GM18499 (cell line): ENCODE data around the gene SERPINB11.
"Not testable (repeated sequence)": the region's sequence is repeated elsewhere in the genome, so short reads cannot be mapped to it uniquely, and the experiment has no call there.

Experiments
- ATAC-seq: cut with Tn5 transposase; IDR thresholded peaks from one replicate; pipeline ENCODE4 v1.9.1; 2021; ENCODE audit warnings: moderate number of reproducible peaks; ENCODE audit not compliant: insufficient read depth, unreplicated experiment

The SERPINB11 gene

GRCh38 chr18:63725682-63726480 lies 23.1 kb downstream of the SERPINB11 start:
- no peak for ATAC-seq

GRCh38 chr18:63730773-63731172 lies 28.0 kb downstream of the SERPINB11 start:
- ATAC-seq = no peak

GRCh38 chr18:63731215-63731614 lies 28.5 kb downstream of the SERPINB11 start:
- ATAC-seq = no peak

- no peak for ATAC-seq
Measured at GRCh38 chr18:63736876-63737275, 34.1 kb downstream of the SERPINB11 start.

- ATAC-seq = no peak
Measured at GRCh38 chr18:63741769-63742168, 39.0 kb downstream of the SERPINB11 start.

GRCh38 chr18:63747006-63747405 lies 44.2 kb downstream of the SERPINB11 start:
- ATAC-seq = no peak

GRCh38 chr18:63749489-63749888 lies 46.7 kb downstream of the SERPINB11 start:
- no peak for ATAC-seq

GRCh38 chr18:63752636-63753035 lies 49.9 kb downstream of the SERPINB11 start:
- ATAC-seq = no peak

GRCh38 chr18:63753676-63754075 lies 50.9 kb downstream of the SERPINB11 start:
- ATAC-seq = no peak

- ATAC-seq = no peak
Measured at GRCh38 chr18:63757541-63757940, 54.8 kb downstream of the SERPINB11 start.

GRCh38 chr18:63758615-63759240 lies 56.0 kb downstream of the SERPINB11 start:
- ATAC-seq = no peak

GRCh38 chr18:63759786-63760185 lies 57.0 kb downstream of the SERPINB11 start:
- not testable (repeated sequence) for ATAC-seq

GRCh38 chr18:63762518-63762917 lies 59.8 kb downstream of the SERPINB11 start:
- ATAC-seq = no peak

- no peak for ATAC-seq
Measured at GRCh38 chr18:63763831-63764600, 61.3 kb downstream of the SERPINB11 start.

- no peak for ATAC-seq
Measured at GRCh38 chr18:63765837-63766236, 63.1 kb downstream of the SERPINB11 start.
